WTC11 (cell line): ENCODE data around the gene HOXB1.

ENCODE experiments used
- TF ChIP-seq, protein P1 (sequence below): fragments of 200-600 bp; IDR thresholded peaks from 2 replicates; pipeline ENCODE4 v1.8.0; 2022; ENCODE audit warnings: antibody characterized with exemption
- TF ChIP-seq, protein P2 (sequence below): sonication (generic); formaldehyde crosslinking; IDR thresholded peaks from 2 replicates; pipeline ENCODE4 v1.8.1; 2022; ENCODE audit warnings: mild to moderate bottlenecking, missing genetic modification reagents, moderate library complexity, borderline replicate concordance
- TF ChIP-seq, protein P3 (sequence below): sonication (generic); formaldehyde crosslinking; IDR thresholded peaks from 2 replicates; pipeline ENCODE4 v1.8.0; 2022; ENCODE audit warnings: missing genetic modification reagents

- TF ChIP-seq, protein P1, sequence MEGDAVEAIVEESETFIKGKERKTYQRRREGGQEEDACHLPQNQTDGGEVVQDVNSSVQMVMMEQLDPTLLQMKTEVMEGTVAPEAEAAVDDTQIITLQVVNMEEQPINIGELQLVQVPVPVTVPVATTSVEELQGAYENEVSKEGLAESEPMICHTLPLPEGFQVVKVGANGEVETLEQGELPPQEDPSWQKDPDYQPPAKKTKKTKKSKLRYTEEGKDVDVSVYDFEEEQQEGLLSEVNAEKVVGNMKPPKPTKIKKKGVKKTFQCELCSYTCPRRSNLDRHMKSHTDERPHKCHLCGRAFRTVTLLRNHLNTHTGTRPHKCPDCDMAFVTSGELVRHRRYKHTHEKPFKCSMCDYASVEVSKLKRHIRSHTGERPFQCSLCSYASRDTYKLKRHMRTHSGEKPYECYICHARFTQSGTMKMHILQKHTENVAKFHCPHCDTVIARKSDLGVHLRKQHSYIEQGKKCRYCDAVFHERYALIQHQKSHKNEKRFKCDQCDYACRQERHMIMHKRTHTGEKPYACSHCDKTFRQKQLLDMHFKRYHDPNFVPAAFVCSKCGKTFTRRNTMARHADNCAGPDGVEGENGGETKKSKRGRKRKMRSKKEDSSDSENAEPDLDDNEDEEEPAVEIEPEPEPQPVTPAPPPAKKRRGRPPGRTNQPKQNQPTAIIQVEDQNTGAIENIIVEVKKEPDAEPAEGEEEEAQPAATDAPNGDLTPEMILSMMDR = no peak
- TF ChIP-seq, protein P2, sequence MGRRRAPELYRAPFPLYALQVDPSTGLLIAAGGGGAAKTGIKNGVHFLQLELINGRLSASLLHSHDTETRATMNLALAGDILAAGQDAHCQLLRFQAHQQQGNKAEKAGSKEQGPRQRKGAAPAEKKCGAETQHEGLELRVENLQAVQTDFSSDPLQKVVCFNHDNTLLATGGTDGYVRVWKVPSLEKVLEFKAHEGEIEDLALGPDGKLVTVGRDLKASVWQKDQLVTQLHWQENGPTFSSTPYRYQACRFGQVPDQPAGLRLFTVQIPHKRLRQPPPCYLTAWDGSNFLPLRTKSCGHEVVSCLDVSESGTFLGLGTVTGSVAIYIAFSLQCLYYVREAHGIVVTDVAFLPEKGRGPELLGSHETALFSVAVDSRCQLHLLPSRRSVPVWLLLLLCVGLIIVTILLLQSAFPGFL (CRISPR knock-in tag) = no peak
- TF ChIP-seq, protein P3, sequence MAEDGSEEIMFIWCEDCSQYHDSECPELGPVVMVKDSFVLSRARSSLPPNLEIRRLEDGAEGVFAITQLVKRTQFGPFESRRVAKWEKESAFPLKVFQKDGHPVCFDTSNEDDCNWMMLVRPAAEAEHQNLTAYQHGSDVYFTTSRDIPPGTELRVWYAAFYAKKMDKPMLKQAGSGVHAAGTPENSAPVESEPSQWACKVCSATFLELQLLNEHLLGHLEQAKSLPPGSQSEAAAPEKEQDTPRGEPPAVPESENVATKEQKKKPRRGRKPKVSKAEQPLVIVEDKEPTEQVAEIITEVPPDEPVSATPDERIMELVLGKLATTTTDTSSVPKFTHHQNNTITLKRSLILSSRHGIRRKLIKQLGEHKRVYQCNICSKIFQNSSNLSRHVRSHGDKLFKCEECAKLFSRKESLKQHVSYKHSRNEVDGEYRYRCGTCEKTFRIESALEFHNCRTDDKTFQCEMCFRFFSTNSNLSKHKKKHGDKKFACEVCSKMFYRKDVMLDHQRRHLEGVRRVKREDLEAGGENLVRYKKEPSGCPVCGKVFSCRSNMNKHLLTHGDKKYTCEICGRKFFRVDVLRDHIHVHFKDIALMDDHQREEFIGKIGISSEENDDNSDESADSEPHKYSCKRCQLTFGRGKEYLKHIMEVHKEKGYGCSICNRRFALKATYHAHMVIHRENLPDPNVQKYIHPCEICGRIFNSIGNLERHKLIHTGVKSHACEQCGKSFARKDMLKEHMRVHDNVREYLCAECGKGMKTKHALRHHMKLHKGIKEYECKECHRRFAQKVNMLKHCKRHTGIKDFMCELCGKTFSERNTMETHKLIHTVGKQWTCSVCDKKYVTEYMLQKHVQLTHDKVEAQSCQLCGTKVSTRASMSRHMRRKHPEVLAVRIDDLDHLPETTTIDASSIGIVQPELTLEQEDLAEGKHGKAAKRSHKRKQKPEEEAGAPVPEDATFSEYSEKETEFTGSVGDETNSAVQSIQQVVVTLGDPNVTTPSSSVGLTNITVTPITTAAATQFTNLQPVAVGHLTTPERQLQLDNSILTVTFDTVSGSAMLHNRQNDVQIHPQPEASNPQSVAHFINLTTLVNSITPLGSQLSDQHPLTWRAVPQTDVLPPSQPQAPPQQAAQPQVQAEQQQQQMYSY = no peak
Measured at GRCh38 chr17:48571024-48571818, 40.4 kb upstream of the HOXB1 start.
